Caco-2 (cell line): ENCODE measurements around the gene ATG7. TPM values are rescaled to one million over a fixed set of nuclear protein-coding genes. Genes with fewer than 3 reads are reported as not detected.

Source experiments
- BruUV-seq: library from RNA; stranded (reverse); fragments of 400-500 nt; replicated peaks from 2 replicates; lab custom pipeline; 2021; lab: Mats Ljungman, UMichigan
- CTCF ChIA-PET: fragments of 300-600 bp; sonication (Branson Sonifier 250); formaldehyde crosslinking; loops from one replicate; lab custom pipeline; 2022; ENCODE audit warnings: antibody characterized with exemption; lab: Charles Lee
- POLR2A ChIA-PET: fragments of 300-600 bp; sonication (Branson Sonifier 250); formaldehyde crosslinking; loops from one replicate; lab custom pipeline; 2022; ENCODE audit warnings: antibody characterized with exemption; lab: Charles Lee
- DNase-seq, 2 experiments: peaks; one replicate each; pipeline versions ENCODE4 v3.0.0 to v3.0.0-alpha.2; 2020 to 2022
- H3K27me3 ChIP-seq: replicated peaks from 2 replicates; pipeline ENCODE4 v1.6.0; 2011; ENCODE audit warnings: low read length; ENCODE audit not compliant: control insufficient read depth, insufficient read depth
- H3K36me3 ChIP-seq: 2 replicates; pipeline ENCODE4 v1.5.1; 2011; ENCODE audit warnings: low read length; ENCODE audit not compliant: control insufficient read depth, insufficient read depth
- H3K4me1 ChIP-seq: fragments of 250-450 bp; sonication (Bioruptor Pico); 2 replicates; pipeline ENCODE4 v1.5.1; 2020; ENCODE audit warnings: mild to moderate bottlenecking
- H3K4me3 ChIP-seq: 2 replicates; pipeline ENCODE4 v1.5.1; 2011; ENCODE audit warnings: low read depth, mild to moderate bottlenecking, control low read depth, low read length
- H3K9me3 ChIP-seq: fragments of 250-450 bp; sonication (Bioruptor Pico); 2 replicates; pipeline ENCODE4 v1.5.1; 2020; ENCODE audit warnings: mild to moderate bottlenecking, moderate library complexity
- H3K27ac Mint-ChIP-seq: one replicate; pipeline ENCODE4 v1.8.0; 2022; ENCODE audit warnings: mixed read lengths; ENCODE audit not compliant: unreplicated experiment
- H3K27me3 Mint-ChIP-seq: one replicate; pipeline ENCODE4 v1.8.0; 2022; ENCODE audit warnings: mixed read lengths; ENCODE audit not compliant: insufficient read depth, unreplicated experiment
- H3K36me3 Mint-ChIP-seq: one replicate; pipeline ENCODE4 v1.8.0; 2022; ENCODE audit warnings: mild to moderate bottlenecking, mixed read lengths; ENCODE audit not compliant: insufficient read depth, unreplicated experiment
- H3K4me1 Mint-ChIP-seq: one replicate; pipeline ENCODE4 v1.8.0; 2022; ENCODE audit warnings: low read depth, mixed read lengths; ENCODE audit not compliant: unreplicated experiment
- H3K4me3 Mint-ChIP-seq: one replicate; pipeline ENCODE4 v1.8.0; 2022; ENCODE audit warnings: mild to moderate bottlenecking, moderate library complexity, mixed read lengths; ENCODE audit not compliant: unreplicated experiment
- H3K9me3 Mint-ChIP-seq: one replicate; pipeline ENCODE4 v1.8.0; 2022; ENCODE audit warnings: mixed read lengths; ENCODE audit not compliant: unreplicated experiment
- intact Hi-C: fragments of 100-400 bp; cut with micrococcal nuclease; formaldehyde crosslinking; loops from one replicate; pipeline ENCODE4 v1.10.0; 2022; ENCODE audit not compliant: unreplicated experiment
- total RNA-seq: library from RNA; stranded (reverse); gene quantifications from 2 replicates; pipeline ENCODE4 v1.2.3, GENCODE V29; 2022
- TF ChIP-seq, protein P1 (sequence below), 2 experiments: fragments of 200-600 bp in 1 of 2; IDR thresholded peaks; 1 replicate in 1 of 2; 2 replicates in 1 of 2; pipeline versions ENCODE4 v1.5.1 to v1.8.0; 2011 to 2022; ENCODE audit warnings: antibody characterized with exemption in 1 of 2, control low read depth in 1 of 2, inconsistent platforms in 1 of 2, low read depth in 1 of 2, low read length in 1 of 2, mild to moderate bottlenecking in 1 of 2, moderate library complexity in 1 of 2; ENCODE audit not compliant: insufficient read depth in 1 of 2, severe bottlenecking in 1 of 2, unreplicated experiment in 1 of 2

The ATG7 gene
- total RNA-seq, 1 experiment from 2014 or later, result 24.4 TPM

DNA sequence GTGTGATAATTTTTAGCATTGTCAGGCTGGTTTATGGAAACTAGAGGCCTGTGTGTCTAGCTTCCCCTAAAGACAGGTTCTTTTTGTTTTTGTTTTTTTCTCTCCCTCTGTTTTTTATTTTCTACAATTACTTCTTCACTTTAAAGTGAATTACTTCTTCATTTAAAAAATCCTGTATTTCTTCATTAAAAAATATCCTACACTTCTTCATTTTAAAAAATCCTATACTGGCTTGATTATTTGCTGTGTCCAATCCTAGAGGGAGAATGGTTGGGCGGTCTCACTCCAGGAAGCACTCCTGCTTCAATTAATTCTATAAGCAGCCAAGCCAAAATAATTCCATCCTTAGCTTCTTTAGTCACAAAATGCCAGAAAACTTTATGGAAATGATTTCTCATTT lies 11.8 kb downstream of the ATG7 start:
- H3K9me3 Mint-ChIP-seq, result no peaks in the 10 kb centered on the region
- POLR2A ChIA-PET, result no interaction called here

DNA sequence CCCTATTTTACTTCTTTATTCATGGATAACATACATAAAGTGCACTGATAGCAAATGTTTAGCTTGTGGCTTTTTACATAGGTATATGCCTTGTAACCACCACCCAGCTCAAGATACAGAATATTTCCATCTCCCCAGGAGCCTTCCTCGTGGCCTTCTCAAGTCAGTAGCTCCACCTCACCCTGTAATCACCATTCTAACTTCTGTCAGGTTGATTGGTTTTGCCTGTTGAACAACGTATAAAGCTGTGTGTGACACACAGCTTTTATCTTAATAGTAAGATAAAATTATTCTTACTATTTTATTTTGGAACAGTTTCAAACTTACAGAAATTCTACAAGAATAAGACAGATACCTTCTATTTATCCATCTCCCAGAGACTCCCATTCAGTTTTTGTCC lies 13.3 kb downstream of the ATG7 start:
- Mint-ChIP-seq H3K9me3 (no peaks in the 10 kb centered on the region), H3K4me1 (peaks cover 17% of the 10 kb centered on the region), H3K36me3 (peaks cover 12% of the 10 kb centered on the region), H3K27me3 (no peaks in the 10 kb centered on the region), H3K4me3 (no peak overlapping the region), H3K27ac (no peak overlapping the region)
- no TSS peak for BruUV-seq
- Histone ChIP-seq H3K36me3 (no peaks in the 10 kb centered on the region; the same call in 1 of the 2 replicates), H3K4me1 (0 out of 2 replicates have a peak, but pooled peaks cover 11% of the 10 kb centered on the region), H3K27me3 (no peaks in the 10 kb centered on the region), H3K4me3 (no peak overlapping the region), H3K9me3 (no peaks in the 10 kb centered on the region)
- POLR2A ChIA-PET, result no interaction called here
- TF ChIP-seq, protein P1, sequence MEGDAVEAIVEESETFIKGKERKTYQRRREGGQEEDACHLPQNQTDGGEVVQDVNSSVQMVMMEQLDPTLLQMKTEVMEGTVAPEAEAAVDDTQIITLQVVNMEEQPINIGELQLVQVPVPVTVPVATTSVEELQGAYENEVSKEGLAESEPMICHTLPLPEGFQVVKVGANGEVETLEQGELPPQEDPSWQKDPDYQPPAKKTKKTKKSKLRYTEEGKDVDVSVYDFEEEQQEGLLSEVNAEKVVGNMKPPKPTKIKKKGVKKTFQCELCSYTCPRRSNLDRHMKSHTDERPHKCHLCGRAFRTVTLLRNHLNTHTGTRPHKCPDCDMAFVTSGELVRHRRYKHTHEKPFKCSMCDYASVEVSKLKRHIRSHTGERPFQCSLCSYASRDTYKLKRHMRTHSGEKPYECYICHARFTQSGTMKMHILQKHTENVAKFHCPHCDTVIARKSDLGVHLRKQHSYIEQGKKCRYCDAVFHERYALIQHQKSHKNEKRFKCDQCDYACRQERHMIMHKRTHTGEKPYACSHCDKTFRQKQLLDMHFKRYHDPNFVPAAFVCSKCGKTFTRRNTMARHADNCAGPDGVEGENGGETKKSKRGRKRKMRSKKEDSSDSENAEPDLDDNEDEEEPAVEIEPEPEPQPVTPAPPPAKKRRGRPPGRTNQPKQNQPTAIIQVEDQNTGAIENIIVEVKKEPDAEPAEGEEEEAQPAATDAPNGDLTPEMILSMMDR (IDR thresholded peaks at IDR 0.05; ENCODE audit: insufficient read depth in 1 of 2, low read depth in 1 of 2, low read length in 1 of 2, severe bottlenecking in 1 of 2, unreplicated experiment in 1 of 2), result no peak
- DNase-seq, result no peak
- CTCF ChIA-PET, result interaction anchor here (1.1 kb wide), 1 partner anchor 50 kb away, joined by 3 read pairs; no protein-coding TSS in a partner anchor
- intact Hi-C loops, result no loop called here

More for the DNA sequence above, 11.8 kb downstream of the ATG7 start:
- CTCF ChIA-PET, result no interaction called here
- Mint-ChIP-seq H3K4me3 (no peak overlapping the region), H3K27ac (no peak overlapping the region), H3K4me1 (peaks cover 12% of the 10 kb centered on the region), H3K27me3 (no peaks in the 10 kb centered on the region), H3K36me3 (peaks cover 12% of the 10 kb centered on the region)
- Histone ChIP-seq H3K9me3 (no peaks in the 10 kb centered on the region), H3K27me3 (no peaks in the 10 kb centered on the region), H3K4me3 (no peak overlapping the region), H3K36me3 (no peaks in the 10 kb centered on the region; the same call in 1 of the 2 replicates), H3K4me1 (0 out of 2 replicates have a peak, but pooled peaks cover 8% of the 10 kb centered on the region)
- intact Hi-C loops, result no loop called here
- no peak for DNase-seq
- TF ChIP-seq, protein P1 (IDR thresholded peaks at IDR 0.05; ENCODE audit: insufficient read depth in 1 of 2, low read depth in 1 of 2, low read length in 1 of 2, severe bottlenecking in 1 of 2, unreplicated experiment in 1 of 2), result no peak
- BruUV-seq, result no TSS peak

DNA sequence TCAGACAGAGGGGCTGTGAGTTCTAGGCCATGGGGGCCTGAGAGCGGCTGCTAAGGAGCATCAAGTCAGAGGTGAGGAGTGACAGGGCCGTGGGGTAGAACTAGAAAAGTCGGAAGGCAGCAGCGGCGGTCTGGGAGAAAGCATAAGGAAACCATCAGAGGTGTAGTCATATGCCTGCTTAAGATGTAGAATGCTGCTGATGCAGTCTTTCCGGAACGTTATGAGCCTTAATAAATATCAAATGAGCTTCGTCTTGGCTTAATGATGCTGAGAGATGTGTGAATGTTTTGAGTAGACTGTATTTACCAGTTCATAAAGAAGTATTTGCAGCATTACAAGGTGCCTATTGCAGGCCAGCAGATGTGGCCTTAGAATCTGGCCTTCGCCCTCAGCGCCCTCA lies 15.2 kb downstream of the ATG7 start:
- H3K4me1 Mint-ChIP-seq, result peaks cover 17% of the 10 kb centered on the region
- Histone ChIP-seq H3K27me3 (no peaks in the 10 kb centered on the region), H3K9me3 (no peaks in the 10 kb centered on the region), H3K4me3 (no peak overlapping the region), H3K4me1 (0 out of 2 replicates have a peak, but pooled peaks cover 11% of the 10 kb centered on the region), H3K36me3 (no peaks in the 10 kb centered on the region; the same call in 1 of the 2 replicates)
- peaks cover 6% of the 10 kb centered on the region for H3K36me3 Mint-ChIP-seq
- ChIA-PET CTCF (no interaction called here), POLR2A (interaction anchor here (0.6 to 1.2 kb wide), 2 partner anchors 14 to 222 kb away, joined by 3 to 13 read pairs; no protein-coding TSS in a partner anchor)
- no peak for DNase-seq
- TF ChIP-seq, protein P1 (IDR thresholded peaks at IDR 0.05; ENCODE audit: insufficient read depth in 1 of 2, low read depth in 1 of 2, low read length in 1 of 2, severe bottlenecking in 1 of 2, unreplicated experiment in 1 of 2), result no peak
- no peak overlapping the region for H3K4me3 Mint-ChIP-seq
- H3K27ac Mint-ChIP-seq, result no peak overlapping the region
- intact Hi-C loops, result no loop called here
- H3K9me3 Mint-ChIP-seq, result no peaks in the 10 kb centered on the region
- no TSS peak for BruUV-seq
- no peaks in the 10 kb centered on the region for H3K27me3 Mint-ChIP-seq
